SK-N-SH (cell line): ENCODE results near the gene SPRED1.

Source experiments
- CTCF ChIP-seq: fragments of 200-600 bp; sonication (generic); IDR thresholded peaks from 2 replicates; pipeline ENCODE4 v1.6.1; 2017; ENCODE audit warnings: antibody characterized with exemption, mild to moderate bottlenecking, moderate library complexity
- NRF1 ChIP-seq: IDR thresholded peaks from 2 replicates; pipeline ENCODE4 v1.6.1; 2012; ENCODE audit warnings: low read depth, mild to moderate bottlenecking, low read length
- TCF12 ChIP-seq: IDR thresholded peaks from 2 replicates; pipeline ENCODE4 v1.4.0; 2012
- USF2 ChIP-seq: fragments of 150-350 bp; IDR thresholded peaks from 2 replicates; pipeline ENCODE4 v1.6.1; 2017; ENCODE audit warnings: antibody characterized with exemption, low read length, low read depth, borderline replicate concordance

GRCh38 chr15:38307861-38308641, 55.4 kb downstream of the SPRED1 start:
- TF ChIP-seq TCF12 (no peak), CTCF (no peak), USF2 (no peak), NRF1 (no peak)
